ENCODE data around the gene ZFAND2A. TPM values are rescaled to one million over a fixed set of nuclear protein-coding genes. Genes with fewer than 3 reads are reported as not detected.

Gene ZFAND2A
- total and polyA plus RNA-seq, 2 experiments from 2014 or later: 15.3 to 29.2 TPM

GRCh38 chr7:1103009-1103788, 56.8 kb downstream of the ZFAND2A start (continued):
- TF ChIP-seq ZNF462 (CRISPR knock-in tag; IDR thresholded peaks at IDR 0.05) (no peak), EZH2phosphoT487 (IDR thresholded peaks at IDR 0.05; ENCODE audit: unreplicated experiment) (no peak), REST (IDR thresholded peaks at IDR 0.05; ENCODE audit: unreplicated experiment) (no peak), EZH2 (IDR thresholded peaks at IDR 0.05; ENCODE audit: low read depth, unreplicated experiment) (no peak), STAT1 (IDR thresholded peaks at IDR 0.05; ENCODE audit: unreplicated experiment) (no peak), CTCF (conservative IDR thresholded peaks at IDR 0.05; ENCODE audit: low read depth in 2 of 2) (no peak), ZNF114 (CRISPR knock-in tag; IDR thresholded peaks at IDR 0.05) (no peak), POLR2AphosphoS5 (IDR thresholded peaks at IDR 0.05; ENCODE audit: low read depth) (no peak)

Other genes starting within 250 kb of the ZFAND2A start
- 4.3 and 9.6 TPM in 2 replicates for gene ADAP1, start 205.5 kb downstream of the ZFAND2A start, total RNA-seq (2014; rRNA removed; shearing (Covaris generic))
- gene ADAP1, start 205.5 kb downstream of the ZFAND2A start, polyA plus RNA-seq (2016; fragmentation: Nextera tagmentation; extraction: Ambion mirVana): 1.9 and 2.2 TPM in 2 replicates
- gene COX19, start 184.6 kb downstream of the ZFAND2A start, total RNA-seq (2014; rRNA removed; shearing (Covaris generic)): 6.2 and 11.7 TPM in 2 replicates
- 12.6 and 13.9 TPM in 2 replicates for gene COX19, start 184.6 kb downstream of the ZFAND2A start, polyA plus RNA-seq (2016; fragmentation: Nextera tagmentation; extraction: Ambion mirVana)
- not detected in 2 replicates for gene CYP2W1, start 177.0 kb downstream of the ZFAND2A start, total RNA-seq (2014; rRNA removed; shearing (Covaris generic))
- gene CYP2W1, start 177.0 kb downstream of the ZFAND2A start, polyA plus RNA-seq (2016; fragmentation: Nextera tagmentation; extraction: Ambion mirVana): not detected in 2 replicates
- 0.16 and 0.28 TPM in 2 replicates for gene GPR146, start 115.7 kb downstream of the ZFAND2A start, total RNA-seq (2014; rRNA removed; shearing (Covaris generic))
- 0.37 TPM in 1 of 2 replicates, not detected in the other for gene GPR146, start 115.7 kb downstream of the ZFAND2A start, polyA plus RNA-seq (2016; fragmentation: Nextera tagmentation; extraction: Ambion mirVana)
- gene GPER1, start 72.1 kb downstream of the ZFAND2A start, total RNA-seq (2014; rRNA removed; shearing (Covaris generic)): 2.8 TPM in 1 of 2 replicates, not detected in the other
- gene GPER1, start 72.1 kb downstream of the ZFAND2A start, polyA plus RNA-seq (2016; fragmentation: Nextera tagmentation; extraction: Ambion mirVana): 0.42 and 0.89 TPM in 2 replicates
- not detected in 2 replicates for gene UNCX, start 72.7 kb upstream of the ZFAND2A start, total RNA-seq (2014; rRNA removed; shearing (Covaris generic))
- not detected in 2 replicates for gene UNCX, start 72.7 kb upstream of the ZFAND2A start, polyA plus RNA-seq (2016; fragmentation: Nextera tagmentation; extraction: Ambion mirVana)

Data from GM23338 (cell line).